ENCODE data around the gene PCDHB14. TPM values are rescaled to one million over a fixed set of nuclear protein-coding genes. Genes with fewer than 3 reads are reported as not detected.
"Not testable (repeated sequence)": the region's sequence is repeated elsewhere in the genome, so short reads cannot be mapped to it uniquely, and the experiment has no call there.

PCDHB14 gene
- polyA plus RNA-seq, 1 experiment: 0.42 TPM

GRCh38 chr5:141236516-141237313, 13.6 kb downstream of the PCDHB14 start:
- H3K36me3 ChIP-seq (ENCODE audit: control insufficient read depth, insufficient read depth, low read length): no peaks in the 10 kb centered on the region

GRCh38 chr5:141241496-141241895, 18.4 kb downstream of the PCDHB14 start:
- no peak overlapping the region for H3K4me3 ChIP-seq (ENCODE audit: low read depth, low read length)
- no peaks in the 10 kb centered on the region for H3K36me3 ChIP-seq (ENCODE audit: control insufficient read depth, insufficient read depth, low read length)
- ChIA-PET CTCF (no interaction called here), POLR2A (no interaction called here)
- TF ChIP-seq CTCF (IDR thresholded peaks at IDR 0.05; ENCODE audit: insufficient read depth, low read depth, low read length): no peak
- no peaks in the 10 kb centered on the region for H3K27me3 ChIP-seq (ENCODE audit: control insufficient read depth, insufficient read depth, low read length)
- no peak for DNase-seq (ENCODE audit: low read depth)

More at GRCh38 chr5:141236516-141237313, 13.6 kb downstream of the PCDHB14 start:
- ChIA-PET CTCF (no interaction called here), POLR2A (no interaction called here)
- Histone ChIP-seq H3K27me3 (ENCODE audit: control insufficient read depth, insufficient read depth, low read length) (no peaks in the 10 kb centered on the region), H3K4me3 (ENCODE audit: low read depth, low read length) (no peak overlapping the region)
- no peak for TF ChIP-seq CTCF (IDR thresholded peaks at IDR 0.05; ENCODE audit: insufficient read depth, low read depth, low read length)
- DNase-seq (ENCODE audit: low read depth): no peak

GRCh38 chr5:141245250-141245717, 22.1 kb downstream of the PCDHB14 start, which contains the start of gene PCDHB15:
Gene PCDHB15 (plus strand): TSS chr5:141245395. CDS start chr5:141245579, 184 bp downstream.
- Histone ChIP-seq H3K4me3 (ENCODE audit: low read depth, low read length) (no peak within 1 kb of the TSS; the same call in 1 of the 2 replicates), H3K36me3 (ENCODE audit: control insufficient read depth, insufficient read depth, low read length) (no peaks in the 10 kb centered on the region), H3K27me3 (ENCODE audit: control insufficient read depth, insufficient read depth, low read length) (no peaks in the 10 kb centered on the region)
- no peak for TF ChIP-seq CTCF (IDR thresholded peaks at IDR 0.05; ENCODE audit: insufficient read depth, low read depth, low read length)
- POLR2A ChIA-PET: no interaction called here
- no peak for DNase-seq (ENCODE audit: low read depth)
- CTCF ChIA-PET: interaction anchor here (0.6 to 1.0 kb wide), 3 partner anchors 17 to 1019 kb away, joined by 3 to 4 read pairs (median 3); no protein-coding TSS in a partner anchor

- H3K27me3 ChIP-seq (ENCODE audit: control insufficient read depth, insufficient read depth, low read length); DNase-seq (ENCODE audit: low read depth); H3K4me3 ChIP-seq (ENCODE audit: low read depth, low read length); POLR2A ChIA-PET; CTCF ChIA-PET; H3K36me3 ChIP-seq (ENCODE audit: control insufficient read depth, insufficient read depth, low read length): not testable (repeated sequence)
Measured at GRCh38 chr5:141246971-141247370, 23.8 kb downstream of the PCDHB14 start.

- H3K36me3 ChIP-seq (ENCODE audit: control insufficient read depth, insufficient read depth, low read length); DNase-seq (ENCODE audit: low read depth); POLR2A ChIA-PET; H3K4me3 ChIP-seq (ENCODE audit: low read depth, low read length); H3K27me3 ChIP-seq (ENCODE audit: control insufficient read depth, insufficient read depth, low read length): not testable (repeated sequence)
- CTCF ChIA-PET: interaction anchor here (0.9 kb wide), 1 partner anchor 313 kb away, joined by 3 read pairs; no protein-coding TSS in a partner anchor
Measured at GRCh38 chr5:141247434-141247833, 24.3 kb downstream of the PCDHB14 start.

GRCh38 chr5:141250576-141250975, 27.4 kb downstream of the PCDHB14 start:
- Histone ChIP-seq H3K27me3 (ENCODE audit: control insufficient read depth, insufficient read depth, low read length) (no peaks in the 10 kb centered on the region), H3K4me3 (ENCODE audit: low read depth, low read length) (no peak overlapping the region), H3K36me3 (ENCODE audit: control insufficient read depth, insufficient read depth, low read length) (no peaks in the 10 kb centered on the region)
- TF ChIP-seq CTCF (IDR thresholded peaks at IDR 0.05; ENCODE audit: insufficient read depth, low read depth, low read length): no peak
- CTCF ChIA-PET: interaction anchor here (0.7 to 1.4 kb wide), 2 partner anchors 10 to 108 kb away, joined by 3 read pairs; no protein-coding TSS in a partner anchor
- DNase-seq (ENCODE audit: low read depth): no peak
- POLR2A ChIA-PET: no interaction called here

All from BJ (cell line).